ENCODE results near the gene PNMA8A.

- TF ChIP-seq, protein P1, sequence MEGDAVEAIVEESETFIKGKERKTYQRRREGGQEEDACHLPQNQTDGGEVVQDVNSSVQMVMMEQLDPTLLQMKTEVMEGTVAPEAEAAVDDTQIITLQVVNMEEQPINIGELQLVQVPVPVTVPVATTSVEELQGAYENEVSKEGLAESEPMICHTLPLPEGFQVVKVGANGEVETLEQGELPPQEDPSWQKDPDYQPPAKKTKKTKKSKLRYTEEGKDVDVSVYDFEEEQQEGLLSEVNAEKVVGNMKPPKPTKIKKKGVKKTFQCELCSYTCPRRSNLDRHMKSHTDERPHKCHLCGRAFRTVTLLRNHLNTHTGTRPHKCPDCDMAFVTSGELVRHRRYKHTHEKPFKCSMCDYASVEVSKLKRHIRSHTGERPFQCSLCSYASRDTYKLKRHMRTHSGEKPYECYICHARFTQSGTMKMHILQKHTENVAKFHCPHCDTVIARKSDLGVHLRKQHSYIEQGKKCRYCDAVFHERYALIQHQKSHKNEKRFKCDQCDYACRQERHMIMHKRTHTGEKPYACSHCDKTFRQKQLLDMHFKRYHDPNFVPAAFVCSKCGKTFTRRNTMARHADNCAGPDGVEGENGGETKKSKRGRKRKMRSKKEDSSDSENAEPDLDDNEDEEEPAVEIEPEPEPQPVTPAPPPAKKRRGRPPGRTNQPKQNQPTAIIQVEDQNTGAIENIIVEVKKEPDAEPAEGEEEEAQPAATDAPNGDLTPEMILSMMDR (IDR thresholded peaks at IDR 0.05) = no peak
- no peak for TF ChIP-seq POLR2AphosphoS5 (IDR thresholded peaks at IDR 0.05)
- no peak for TF ChIP-seq POLR2A (IDR thresholded peaks at IDR 0.05)
These were observed 22.1 kb upstream of the PNMA8A start for GRCh38 chr19:46493236-46494145.

All from sigmoid colon (tissue), 4 donors.